DND-41 (cell line): ENCODE data around the gene LTBP2.

Source experiments
- ATAC-seq: fragments of 200-7000 bp; cut with Tn5 transposase; 3 replicates; pipeline ENCODE4 v1.9.1; 2021; ENCODE audit warnings: low read depth; ENCODE audit not compliant: insufficient read depth
- DNase-seq: peaks from one replicate; pipeline ENCODE4 v3.0.0-alpha.2; 2020
- H2AFZ ChIP-seq: 2 replicates; pipeline ENCODE4 v1.6.0; 2012; ENCODE audit warnings: low read depth, low read length
- H3K27ac ChIP-seq: 2 replicates; pipeline ENCODE4 v1.5.1; 2012; ENCODE audit warnings: low read length, inconsistent platforms
- H3K27me3 ChIP-seq: fragments of 200-600 bp; sonication (generic); 2 replicates; pipeline ENCODE4 v1.6.0; 2012; ENCODE audit warnings: low read length, mild to moderate bottlenecking, inconsistent platforms; ENCODE audit not compliant: insufficient read depth, poor library complexity
- H3K36me3 ChIP-seq: 2 replicates; pipeline ENCODE4 v1.5.1; 2012; ENCODE audit warnings: low read length, inconsistent platforms; ENCODE audit not compliant: insufficient read depth
- H3K4me1 ChIP-seq: 2 replicates; pipeline ENCODE4 v1.5.1; 2012; ENCODE audit warnings: mild to moderate bottlenecking, low read length; ENCODE audit not compliant: insufficient read depth
- H3K4me2 ChIP-seq: 2 replicates; pipeline ENCODE4 v1.6.0; 2012; ENCODE audit warnings: mild to moderate bottlenecking, moderate library complexity, low read length, inconsistent platforms; ENCODE audit not compliant: insufficient read depth
- H3K4me3 ChIP-seq, 2 experiments: fragments of 200-600 bp in 1 of 2; shearing (Covaris generic) in 1 of 2; 2 replicates each; pipeline ENCODE4 v1.5.1; 2012 to 2016; ENCODE audit warnings: inconsistent platforms in 2 of 2, low read length in 2 of 2, mild to moderate bottlenecking in 2 of 2, low read depth in 1 of 2, moderate library complexity in 1 of 2
- H3K79me2 ChIP-seq: 2 replicates; pipeline ENCODE4 v1.6.0; 2012; ENCODE audit warnings: low read length, inconsistent platforms; ENCODE audit not compliant: insufficient read depth
- H3K9ac ChIP-seq: 2 replicates; pipeline ENCODE4 v1.6.0; 2012; ENCODE audit warnings: low read depth, mild to moderate bottlenecking, inconsistent platforms, low read length, moderate library complexity
- H3K9me3 ChIP-seq: 2 replicates; pipeline ENCODE4 v1.5.1; 2012; ENCODE audit warnings: low read length, moderate library complexity, mild to moderate bottlenecking, inconsistent platforms; ENCODE audit not compliant: insufficient read depth, severe bottlenecking
- H4K20me1 ChIP-seq: 2 replicates; pipeline ENCODE4 v1.6.0; 2012; ENCODE audit warnings: low read length; ENCODE audit not compliant: insufficient read depth
- CTCF ChIP-seq: IDR thresholded peaks from 2 replicates; pipeline ENCODE4 v1.5.1; 2012; ENCODE audit warnings: borderline replicate concordance, low read length, moderate library complexity, mild to moderate bottlenecking; ENCODE audit not compliant: poor library complexity, severe bottlenecking; ENCODE audit errors: extremely low read depth
- EZH2 ChIP-seq: IDR thresholded peaks from 3 replicates; pipeline ENCODE4 v1.6.1; 2012; ENCODE audit warnings: borderline replicate concordance, low read depth, mild to moderate bottlenecking, moderate library complexity, low read length, inconsistent platforms; ENCODE audit not compliant: severe bottlenecking

LTBP2 gene

DNA sequence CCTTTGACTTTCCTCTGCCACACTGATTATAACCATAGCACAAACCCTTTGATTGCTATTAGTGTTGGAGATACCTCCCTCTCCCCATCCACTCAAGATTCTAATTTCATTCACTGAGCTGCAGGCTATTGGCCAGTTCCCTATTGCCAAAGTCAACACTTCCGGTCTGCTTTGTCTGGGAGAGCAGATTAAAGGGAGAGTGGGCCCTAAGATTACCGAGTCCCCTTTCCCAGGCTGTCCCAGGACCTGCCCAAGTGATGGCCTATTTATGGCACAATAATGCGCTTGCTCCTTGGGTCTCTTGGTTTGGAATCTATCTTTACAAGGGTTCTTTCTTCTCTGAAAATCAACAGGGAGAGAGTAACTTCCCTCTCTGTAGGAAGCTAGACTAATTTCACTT, 42.9 kb upstream of the LTBP2 start:
- TF ChIP-seq CTCF, result no peak
- DNase-seq (no peak), ATAC-seq (no peak)
- Histone ChIP-seq H3K9ac (no peak overlapping the region), H2AFZ (no peak overlapping the region), H3K36me3 (peaks cover 16% of the 10 kb centered on the region; the same call in 1 of the 2 replicates), H3K27me3 (no peaks in the 10 kb centered on the region), H3K4me2 (no peak overlapping the region), H3K4me3 (no peak overlapping the region), H3K27ac (no peak overlapping the region), H3K4me1 (no peaks in the 10 kb centered on the region), H3K79me2 (no peaks in the 10 kb centered on the region), H4K20me1 (no peaks in the 10 kb centered on the region), H3K9me3 (no peaks in the 10 kb centered on the region)

DNA sequence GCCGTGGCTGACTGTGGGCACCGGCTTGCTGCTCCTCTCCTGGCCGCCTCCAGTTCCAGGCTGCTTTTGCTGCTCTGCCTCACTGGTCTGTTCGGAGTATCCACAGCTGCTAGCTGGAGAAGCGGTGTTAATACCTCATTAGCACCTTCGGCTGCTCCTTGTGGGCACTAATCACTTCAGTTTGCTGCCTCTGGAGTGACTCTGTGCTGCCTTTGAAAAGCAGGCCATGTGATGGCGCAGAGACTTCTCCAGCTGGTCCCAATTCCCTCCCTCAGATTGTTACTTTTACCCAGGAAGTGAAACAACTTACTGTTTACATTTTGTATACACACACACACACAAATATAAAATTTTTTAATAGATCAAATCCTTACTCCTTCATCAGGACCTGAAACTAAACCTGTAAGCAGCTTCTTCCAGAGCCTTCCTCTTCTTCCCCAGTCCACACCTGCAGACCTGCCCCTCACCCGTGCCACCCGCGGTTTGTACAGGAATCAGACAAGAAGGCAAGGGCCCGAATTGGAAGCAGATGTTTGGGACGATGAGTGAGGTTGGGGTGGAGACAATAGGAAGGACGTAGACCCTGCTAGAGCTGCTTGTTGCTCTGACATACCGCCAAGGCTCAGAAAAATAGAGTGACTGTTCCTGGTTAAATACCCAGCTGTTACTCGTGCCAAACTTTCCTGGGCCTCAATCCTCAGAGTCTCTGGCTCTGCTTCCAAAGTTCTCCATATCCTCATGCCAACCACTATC, 41.5 kb upstream of the LTBP2 start:
- Histone ChIP-seq H3K27ac (no peak overlapping the region), H3K4me3 (no peak overlapping the region), H3K4me1 (no peaks in the 10 kb centered on the region), H4K20me1 (no peaks in the 10 kb centered on the region), H2AFZ (no peak overlapping the region), H3K9me3 (no peaks in the 10 kb centered on the region), H3K36me3 (peaks cover 12% of the 10 kb centered on the region; the same call in 1 of the 2 replicates), H3K27me3 (no peaks in the 10 kb centered on the region), H3K4me2 (no peak overlapping the region), H3K79me2 (no peaks in the 10 kb centered on the region), H3K9ac (no peak overlapping the region)
- TF ChIP-seq EZH2 (no peak), CTCF (no peak)
- no peak for ATAC-seq
- no peak for DNase-seq

DNA sequence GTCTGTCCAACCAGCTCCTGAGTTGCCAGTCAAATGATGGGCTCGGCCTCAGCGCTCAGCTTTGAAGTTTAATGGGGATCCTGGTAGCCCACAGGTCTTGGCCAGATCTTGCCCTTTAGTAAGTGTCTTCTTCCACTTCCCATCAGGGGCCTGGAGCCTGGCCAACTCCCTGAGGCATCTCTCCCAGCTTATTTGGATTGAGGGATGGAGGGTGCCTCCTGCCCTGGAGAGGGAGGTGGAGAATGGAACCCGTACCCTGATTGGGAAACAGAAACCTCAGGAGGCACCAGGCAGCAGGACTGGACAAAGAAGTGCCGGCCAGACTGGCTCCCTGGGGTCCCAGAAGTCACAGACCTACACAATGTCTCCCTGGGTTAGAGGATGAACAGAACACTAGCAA, 40.5 kb upstream of the LTBP2 start:
- TF ChIP-seq EZH2 (no peak), CTCF (no peak)
- Histone ChIP-seq H4K20me1 (no peaks in the 10 kb centered on the region), H3K4me3 (no peak overlapping the region), H2AFZ (no peak overlapping the region), H3K79me2 (no peaks in the 10 kb centered on the region), H3K4me1 (no peaks in the 10 kb centered on the region), H3K9ac (no peak overlapping the region), H3K9me3 (no peaks in the 10 kb centered on the region), H3K36me3 (peaks cover 5% of the 10 kb centered on the region; the same call in 1 of the 2 replicates), H3K4me2 (no peak overlapping the region), H3K27ac (no peak overlapping the region), H3K27me3 (no peaks in the 10 kb centered on the region)
- ATAC-seq (no peak; the same call in 2 of the 3 replicates), DNase-seq (no peak)
